ENCODE measurements around the gene KIF5C.

Gene KIF5C

GRCh38 chr2:148933456-148933855 is 58.4 kb downstream of the KIF5C start:
- TF ChIP-seq, protein P1, sequence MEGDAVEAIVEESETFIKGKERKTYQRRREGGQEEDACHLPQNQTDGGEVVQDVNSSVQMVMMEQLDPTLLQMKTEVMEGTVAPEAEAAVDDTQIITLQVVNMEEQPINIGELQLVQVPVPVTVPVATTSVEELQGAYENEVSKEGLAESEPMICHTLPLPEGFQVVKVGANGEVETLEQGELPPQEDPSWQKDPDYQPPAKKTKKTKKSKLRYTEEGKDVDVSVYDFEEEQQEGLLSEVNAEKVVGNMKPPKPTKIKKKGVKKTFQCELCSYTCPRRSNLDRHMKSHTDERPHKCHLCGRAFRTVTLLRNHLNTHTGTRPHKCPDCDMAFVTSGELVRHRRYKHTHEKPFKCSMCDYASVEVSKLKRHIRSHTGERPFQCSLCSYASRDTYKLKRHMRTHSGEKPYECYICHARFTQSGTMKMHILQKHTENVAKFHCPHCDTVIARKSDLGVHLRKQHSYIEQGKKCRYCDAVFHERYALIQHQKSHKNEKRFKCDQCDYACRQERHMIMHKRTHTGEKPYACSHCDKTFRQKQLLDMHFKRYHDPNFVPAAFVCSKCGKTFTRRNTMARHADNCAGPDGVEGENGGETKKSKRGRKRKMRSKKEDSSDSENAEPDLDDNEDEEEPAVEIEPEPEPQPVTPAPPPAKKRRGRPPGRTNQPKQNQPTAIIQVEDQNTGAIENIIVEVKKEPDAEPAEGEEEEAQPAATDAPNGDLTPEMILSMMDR (IDR thresholded peaks at IDR 0.05; ENCODE audit: poor library complexity, severe bottlenecking) = no peak
- Histone ChIP-seq H3K4me3 (ENCODE audit: severe bottlenecking) (no peak overlapping the region), H3K9me3 (ENCODE audit: severe bottlenecking) (no peaks in the 10 kb centered on the region), H3K27ac (ENCODE audit: poor library complexity, severe bottlenecking) (no peak overlapping the region), H3K4me1 (ENCODE audit: insufficient read depth, poor library complexity, severe bottlenecking) (no peaks in the 10 kb centered on the region), H3K36me3 (ENCODE audit: low read depth) (no peaks in the 10 kb centered on the region), H3K27me3 (ENCODE audit: insufficient read depth, poor library complexity, severe bottlenecking) (no peaks in the 10 kb centered on the region)
- ATAC-seq (ENCODE audit: low read depth) (no peak), DNase-seq (ENCODE audit: low spot score) (no peak)

GRCh38 chr2:148935791-148936190 is 60.8 kb downstream of the KIF5C start:
- DNase-seq (ENCODE audit: low spot score) (no peak), ATAC-seq (ENCODE audit: low read depth) (no peak)
- no peaks in the 10 kb centered on the region for H3K9me3 ChIP-seq (ENCODE audit: severe bottlenecking)
- H3K36me3 ChIP-seq (ENCODE audit: low read depth) = no peaks in the 10 kb centered on the region
- no peak overlapping the region for H3K27ac ChIP-seq (ENCODE audit: poor library complexity, severe bottlenecking)
- H3K27me3 ChIP-seq (ENCODE audit: insufficient read depth, poor library complexity, severe bottlenecking) = no peaks in the 10 kb centered on the region
- TF ChIP-seq, protein P1 (IDR thresholded peaks at IDR 0.05; ENCODE audit: poor library complexity, severe bottlenecking) = no peak
- H3K4me1 ChIP-seq (ENCODE audit: insufficient read depth, poor library complexity, severe bottlenecking) = no peaks in the 10 kb centered on the region
- H3K4me3 ChIP-seq (ENCODE audit: severe bottlenecking) = no peak overlapping the region

DNA sequence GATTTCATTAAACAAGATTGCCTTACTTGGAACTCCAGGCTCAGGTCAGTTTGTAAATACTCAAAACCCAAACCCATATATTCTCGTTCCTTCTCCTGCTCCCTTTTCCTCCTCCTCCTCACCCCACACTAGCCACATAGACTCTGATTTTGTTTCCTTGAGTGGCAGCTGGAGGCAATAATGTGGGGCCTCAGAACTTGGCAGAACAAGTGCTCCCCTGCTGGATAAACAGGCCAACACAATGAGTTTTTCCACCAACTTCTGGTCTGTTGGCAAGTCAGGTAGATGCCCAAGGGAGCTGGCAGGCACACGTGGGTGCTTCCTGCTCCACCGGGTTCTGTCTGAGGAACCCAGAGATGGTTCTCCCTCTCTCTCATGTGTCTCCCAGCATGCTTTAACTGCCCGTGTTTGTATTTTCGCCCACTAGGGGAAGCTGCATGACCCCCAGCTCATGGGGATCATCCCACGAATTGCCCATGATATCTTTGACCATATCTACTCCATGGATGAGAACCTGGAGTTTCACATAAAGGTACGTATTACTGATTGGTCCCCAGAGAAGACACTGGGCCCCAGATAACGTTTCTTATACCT is 61.9 kb downstream of the KIF5C start:
- Histone ChIP-seq H3K4me1 (ENCODE audit: insufficient read depth, poor library complexity, severe bottlenecking) (no peaks in the 10 kb centered on the region), H3K36me3 (ENCODE audit: low read depth) (no peaks in the 10 kb centered on the region), H3K4me3 (ENCODE audit: severe bottlenecking) (no peak overlapping the region), H3K9me3 (ENCODE audit: severe bottlenecking) (no peaks in the 10 kb centered on the region), H3K27ac (ENCODE audit: poor library complexity, severe bottlenecking) (no peak overlapping the region), H3K27me3 (ENCODE audit: insufficient read depth, poor library complexity, severe bottlenecking) (no peaks in the 10 kb centered on the region)
- TF ChIP-seq, protein P1 (IDR thresholded peaks at IDR 0.05; ENCODE audit: poor library complexity, severe bottlenecking) = no peak
- DNase-seq (ENCODE audit: low spot score) = no peak
- no peak for ATAC-seq (ENCODE audit: low read depth)

DNA sequence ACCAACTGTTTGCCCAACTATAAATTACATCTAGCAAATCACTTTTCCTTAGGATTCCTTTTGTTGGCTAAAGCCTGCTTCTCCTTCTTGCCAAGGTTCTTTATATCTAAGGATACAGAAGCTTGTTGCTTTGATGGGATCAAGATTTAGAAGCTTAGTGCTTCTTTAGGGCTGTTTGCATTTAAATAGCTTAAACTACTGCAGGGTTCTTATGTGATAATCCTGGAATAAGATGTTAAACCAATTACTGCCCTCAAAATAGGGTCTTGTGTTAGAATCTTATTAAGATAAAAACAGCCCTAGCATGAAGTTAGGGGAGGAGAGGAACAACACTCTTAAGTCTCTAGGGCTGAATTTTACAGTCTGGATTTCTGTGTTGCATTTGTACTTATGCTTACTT is 64.2 kb downstream of the KIF5C start:
- DNase-seq (ENCODE audit: low spot score) (no peak), ATAC-seq (ENCODE audit: low read depth) (no peak)
- Histone ChIP-seq H3K4me3 (ENCODE audit: severe bottlenecking) (no peak overlapping the region), H3K27me3 (ENCODE audit: insufficient read depth, poor library complexity, severe bottlenecking) (no peaks in the 10 kb centered on the region), H3K9me3 (ENCODE audit: severe bottlenecking) (no peaks in the 10 kb centered on the region), H3K27ac (ENCODE audit: poor library complexity, severe bottlenecking) (no peak overlapping the region), H3K36me3 (ENCODE audit: low read depth) (no peaks in the 10 kb centered on the region), H3K4me1 (ENCODE audit: insufficient read depth, poor library complexity, severe bottlenecking) (no peaks in the 10 kb centered on the region)
- TF ChIP-seq, protein P1 (IDR thresholded peaks at IDR 0.05; ENCODE audit: poor library complexity, severe bottlenecking) = no peak

GRCh38 chr2:148943097-148943496 is 68.1 kb downstream of the KIF5C start:
- H3K27ac ChIP-seq (ENCODE audit: poor library complexity, severe bottlenecking) = no peak overlapping the region
- no peaks in the 10 kb centered on the region for H3K27me3 ChIP-seq (ENCODE audit: insufficient read depth, poor library complexity, severe bottlenecking)
- H3K4me3 ChIP-seq (ENCODE audit: severe bottlenecking) = no peak overlapping the region
- ATAC-seq (ENCODE audit: low read depth) = no peak
- no peak for DNase-seq (ENCODE audit: low spot score)
- H3K9me3 ChIP-seq (ENCODE audit: severe bottlenecking) = no peaks in the 10 kb centered on the region
- H3K36me3 ChIP-seq (ENCODE audit: low read depth) = no peaks in the 10 kb centered on the region
- TF ChIP-seq, protein P1 (IDR thresholded peaks at IDR 0.05; ENCODE audit: poor library complexity, severe bottlenecking) = no peak
- no peaks in the 10 kb centered on the region for H3K4me1 ChIP-seq (ENCODE audit: insufficient read depth, poor library complexity, severe bottlenecking)

Measured in RWPE2 (cell line).